Dendritic cell treated with granulocyte-macrophage colony-stimulating factor and Interleukin-4, amounts not matched to agents 40 ng/mL and 50 ng/mL, for 4 days (primary cell): ENCODE results near the gene FBXO11.

Source experiments
- H3K27ac Mint-ChIP-seq: one replicate; pipeline ENCODE4 v1.8.0; 2022; ENCODE audit warnings: mild to moderate bottlenecking, mixed read lengths
- H3K27me3 Mint-ChIP-seq: one replicate; pipeline ENCODE4 v1.8.0; 2022; ENCODE audit warnings: mild to moderate bottlenecking, mixed read lengths
- H3K36me3 Mint-ChIP-seq: one replicate; pipeline ENCODE4 v1.8.0; 2022; ENCODE audit warnings: low read depth, mixed read lengths
- H3K4me1 Mint-ChIP-seq: one replicate; pipeline ENCODE4 v1.8.0; 2022; ENCODE audit warnings: low read depth, mixed read lengths
- H3K4me3 Mint-ChIP-seq: one replicate; pipeline ENCODE4 v1.8.0; 2022; ENCODE audit warnings: mild to moderate bottlenecking, moderate library complexity, mixed read lengths
- H3K9me3 Mint-ChIP-seq: one replicate; pipeline ENCODE4 v1.8.0; 2022; ENCODE audit warnings: mixed read lengths
- intact Hi-C: fragments of 100-400 bp; cut with micrococcal nuclease; formaldehyde crosslinking; loops from one replicate; pipeline ENCODE4 v1.15.0; 2022

Gene FBXO11

GRCh38 chr2:47808614-47809013 is 97.7 kb downstream of the FBXO11 start:
- H3K4me3 Mint-ChIP-seq = no peak overlapping the region
- H3K36me3 Mint-ChIP-seq = peaks cover 88% of the 10 kb centered on the region
- intact Hi-C loops = no loop called here
- peaks cover 18% of the 10 kb centered on the region for H3K4me1 Mint-ChIP-seq
- H3K27me3 Mint-ChIP-seq = no peaks in the 10 kb centered on the region
- no peak overlapping the region for H3K27ac Mint-ChIP-seq
- peaks cover 2% of the 10 kb centered on the region for H3K9me3 Mint-ChIP-seq

GRCh38 chr2:47805850-47806249 is 100.4 kb downstream of the FBXO11 start:
- Mint-ChIP-seq H3K4me1 (peaks cover 19% of the 10 kb centered on the region), H3K36me3 (peaks cover 85% of the 10 kb centered on the region), H3K27ac (peak overlapping the region; percentile 15), H3K9me3 (peaks cover 9% of the 10 kb centered on the region), H3K4me3 (no peak overlapping the region), H3K27me3 (no peaks in the 10 kb centered on the region)
- intact Hi-C loops = no loop called here

GRCh38 chr2:47803770-47804169 is 102.5 kb downstream of the FBXO11 start:
- Mint-ChIP-seq H3K4me1 (peaks cover 38% of the 10 kb centered on the region), H3K4me3 (no peak overlapping the region), H3K36me3 (peaks cover 92% of the 10 kb centered on the region), H3K27ac (no peak overlapping the region), H3K27me3 (no peaks in the 10 kb centered on the region), H3K9me3 (peaks cover 9% of the 10 kb centered on the region)
- intact Hi-C loops = no loop called here

- Mint-ChIP-seq H3K4me3 (no peak overlapping the region), H3K9me3 (peaks cover 9% of the 10 kb centered on the region), H3K27ac (no peak overlapping the region), H3K27me3 (no peaks in the 10 kb centered on the region), H3K36me3 (peaks cover 92% of the 10 kb centered on the region), H3K4me1 (peaks cover 42% of the 10 kb centered on the region)
- intact Hi-C loops = no loop called here
These were observed 102.9 kb downstream of the FBXO11 start for GRCh38 chr2:47803363-47803762.

GRCh38 chr2:47801118-47801517 is 105.2 kb downstream of the FBXO11 start:
- Mint-ChIP-seq H3K27me3 (no peaks in the 10 kb centered on the region), H3K36me3 (peaks cover 97% of the 10 kb centered on the region), H3K4me3 (no peak overlapping the region), H3K4me1 (peaks cover 36% of the 10 kb centered on the region), H3K9me3 (peaks cover 9% of the 10 kb centered on the region), H3K27ac (no peak overlapping the region)
- intact Hi-C loops = no loop called here

GRCh38 chr2:47799031-47799609 is 107.2 kb downstream of the FBXO11 start:
- H3K4me3 Mint-ChIP-seq = no peak overlapping the region
- intact Hi-C loops = no loop called here
- no peaks in the 10 kb centered on the region for H3K27me3 Mint-ChIP-seq
- peaks cover 31% of the 10 kb centered on the region for H3K4me1 Mint-ChIP-seq
- peak overlapping the region; percentile 68 for H3K27ac Mint-ChIP-seq
- H3K9me3 Mint-ChIP-seq = peaks cover 9% of the 10 kb centered on the region
- H3K36me3 Mint-ChIP-seq = peaks cover 97% of the 10 kb centered on the region

GRCh38 chr2:47798631-47799030 is 107.7 kb downstream of the FBXO11 start:
- peaks cover 7% of the 10 kb centered on the region for H3K9me3 Mint-ChIP-seq
- peak overlapping the region; percentile 68 for H3K27ac Mint-ChIP-seq
- peaks cover 31% of the 10 kb centered on the region for H3K4me1 Mint-ChIP-seq
- peak overlapping the region; percentile 7 for H3K4me3 Mint-ChIP-seq
- intact Hi-C loops = no loop called here
- H3K27me3 Mint-ChIP-seq = no peaks in the 10 kb centered on the region
- peaks cover 97% of the 10 kb centered on the region for H3K36me3 Mint-ChIP-seq

GRCh38 chr2:47796090-47796697 is 110.1 kb downstream of the FBXO11 start:
- Mint-ChIP-seq H3K9me3 (no peaks in the 10 kb centered on the region), H3K36me3 (peaks cover 89% of the 10 kb centered on the region), H3K4me3 (no peak overlapping the region), H3K4me1 (peaks cover 31% of the 10 kb centered on the region), H3K27ac (no peak overlapping the region), H3K27me3 (no peaks in the 10 kb centered on the region)
- intact Hi-C loops = no loop called here

- H3K36me3 Mint-ChIP-seq = peaks cover 14% of the 10 kb centered on the region
- no peaks in the 10 kb centered on the region for H3K27me3 Mint-ChIP-seq
- peaks cover 40% of the 10 kb centered on the region for H3K4me1 Mint-ChIP-seq
- peak overlapping the region; percentile 55 for H3K27ac Mint-ChIP-seq
- H3K9me3 Mint-ChIP-seq = no peaks in the 10 kb centered on the region
- intact Hi-C loops = loop anchor here (10.0 kb wide), 1 partner anchor 119 kb away; the partner anchor contains the start of gene FBXO11
- H3K4me3 Mint-ChIP-seq = peak overlapping the region; percentile 63
These were observed 120.3 kb downstream of the FBXO11 start for GRCh38 chr2:47785986-47786385.

- peak overlapping the region; percentile 93 for H3K4me3 Mint-ChIP-seq
- peaks cover 36% of the 10 kb centered on the region for H3K4me1 Mint-ChIP-seq
- no peaks in the 10 kb centered on the region for H3K9me3 Mint-ChIP-seq
- H3K27ac Mint-ChIP-seq = peak overlapping the region; percentile 89
- peaks cover 10% of the 10 kb centered on the region for H3K36me3 Mint-ChIP-seq
- no peaks in the 10 kb centered on the region for H3K27me3 Mint-ChIP-seq
- intact Hi-C loops = loop anchor here (10.0 kb wide), 1 partner anchor 120 kb away; the partner anchor contains the start of gene FBXO11
These were observed 121.9 kb downstream of the FBXO11 start for GRCh38 chr2:47784352-47784851.

- no peaks in the 10 kb centered on the region for H3K9me3 Mint-ChIP-seq
- peak overlapping the region; percentile 93 for H3K4me3 Mint-ChIP-seq
- no peaks in the 10 kb centered on the region for H3K27me3 Mint-ChIP-seq
- H3K4me1 Mint-ChIP-seq = peaks cover 36% of the 10 kb centered on the region
- intact Hi-C loops = loop anchor here (10.0 kb wide), 1 partner anchor 121 kb away; the partner anchor contains the start of gene FBXO11
- H3K36me3 Mint-ChIP-seq = peaks cover 10% of the 10 kb centered on the region
- H3K27ac Mint-ChIP-seq = peak overlapping the region; percentile 89
These were observed 122.6 kb downstream of the FBXO11 start for GRCh38 chr2:47783486-47784351.

- intact Hi-C loops = loop anchor here (10.0 kb wide), 1 partner anchor 122 kb away; the partner anchor contains the start of gene FBXO11
- Mint-ChIP-seq H3K9me3 (no peaks in the 10 kb centered on the region), H3K4me1 (peaks cover 36% of the 10 kb centered on the region), H3K27me3 (no peaks in the 10 kb centered on the region), H3K27ac (peak within 1 kb of the TSS; percentile 89), H3K36me3 (peaks cover 10% of the 10 kb centered on the region), H3K4me3 (peak within 1 kb of the TSS; percentile 93)
These were observed 123.4 kb downstream of the FBXO11 start, which contains the start of gene MSH6 for GRCh38 chr2:47782671-47783485. Gene MSH6 (plus strand): TSS chr2:47783145. CDS start chr2:47783234, 89 bp downstream.

GRCh38 chr2:47782381-47782670 is 124.0 kb downstream of the FBXO11 start:
- no peaks in the 10 kb centered on the region for H3K9me3 Mint-ChIP-seq
- H3K27me3 Mint-ChIP-seq = no peaks in the 10 kb centered on the region

More at GRCh38 chr2:47782381-47782670, 124.0 kb downstream of the FBXO11 start:
- Mint-ChIP-seq H3K36me3 (peaks cover 10% of the 10 kb centered on the region), H3K4me3 (peak overlapping the region; percentile 79), H3K27ac (peak overlapping the region; percentile 89), H3K4me1 (peaks cover 36% of the 10 kb centered on the region)
- intact Hi-C loops = loop anchor here (10.0 kb wide), 1 partner anchor 122 kb away; the partner anchor contains the start of gene FBXO11
